Upper lobe of left lung (tissue), 4 donors: ENCODE measurements around the gene CAPZB.

ENCODE experiments used
- CTCF ChIP-seq, 6 experiments: fragments of 450-650 bp in 4 of 6; fragments of 200-600 bp in 2 of 6; sonication (generic) in 2 of 6; IDR thresholded peaks; one replicate each; pipeline ENCODE4 v1.5.1; 2016 to 2019; ENCODE audit warnings: antibody characterized with exemption in 6 of 6
- EP300 ChIP-seq, 4 donors: sonication (generic); formaldehyde crosslinking; IDR thresholded peaks; one replicate each; pipeline ENCODE4 v1.5.1; 2017; ENCODE audit warnings: antibody characterized with exemption in 4 of 4, control low read depth in 2 of 4
- POLR2A ChIP-seq, 4 donors: fragments of 450-650 bp; IDR thresholded peaks; one replicate each; pipeline ENCODE4 v1.5.1; 2016 to 2017; ENCODE audit warnings: antibody characterized with exemption in 4 of 4, mild to moderate bottlenecking in 2 of 4
- POLR2AphosphoS5 ChIP-seq, 2 donors: sonication (generic); formaldehyde crosslinking; IDR thresholded peaks; one replicate each; pipeline ENCODE4 v1.5.1; 2017; ENCODE audit warnings: antibody characterized with exemption in 2 of 2

GRCh38 chr1:19348441-19349198 is 136.7 kb downstream of the CAPZB start:
- no peak for TF ChIP-seq EP300 (IDR thresholded peaks at IDR 0.05)
- no peak for TF ChIP-seq POLR2AphosphoS5 (IDR thresholded peaks at IDR 0.05)
- no peak for TF ChIP-seq POLR2A (IDR thresholded peaks at IDR 0.05)
- no peak for TF ChIP-seq CTCF (IDR thresholded peaks at IDR 0.05)
